Measurements from ENCODE around the gene TTC22. TPM values are rescaled to one million over a fixed set of nuclear protein-coding genes. Genes with fewer than 3 reads are reported as not detected.

Gene TTC22
- total RNA-seq, 2 experiments from 2014 or later = 6.9 to 8.6 TPM

DNA sequence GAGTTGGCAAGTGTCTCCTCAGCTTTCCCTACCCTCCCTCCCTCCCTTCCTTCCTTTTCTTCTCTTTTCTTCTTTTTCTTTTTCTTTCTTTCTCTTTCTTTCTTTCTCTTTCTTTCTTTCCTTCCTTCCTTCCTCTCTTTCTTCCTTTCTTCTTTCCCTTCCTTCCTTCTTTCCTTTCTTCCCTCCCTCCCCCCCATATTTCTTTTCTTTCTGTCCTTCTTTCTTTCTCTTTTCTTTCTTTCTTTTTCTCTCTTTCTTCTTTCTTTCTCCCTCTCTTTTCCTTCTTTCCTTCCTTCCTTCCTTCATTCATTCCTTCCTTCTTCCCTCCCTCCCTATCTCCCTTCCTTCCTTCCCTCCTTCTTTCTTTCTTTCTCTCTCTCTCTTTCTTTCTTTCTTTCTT lies 18.6 kb upstream of the TTC22 start:
- Mint-ChIP-seq H3K27ac (no peak overlapping the region), H3K36me3 (ENCODE audit: low read depth) (peaks cover 5% of the 10 kb centered on the region), H3K9me3 (peaks cover 9% of the 10 kb centered on the region), H3K4me3 (no peak overlapping the region), H3K27me3 (ENCODE audit: low read depth) (no peaks in the 10 kb centered on the region), H3K4me1 (ENCODE audit: low read depth) (peaks cover 6% of the 10 kb centered on the region)
- no peak for DNase-seq
- intact Hi-C loops (cut with micrococcal nuclease) = no loop called here
- CTCF ChIA-PET = no interaction called here

DNA sequence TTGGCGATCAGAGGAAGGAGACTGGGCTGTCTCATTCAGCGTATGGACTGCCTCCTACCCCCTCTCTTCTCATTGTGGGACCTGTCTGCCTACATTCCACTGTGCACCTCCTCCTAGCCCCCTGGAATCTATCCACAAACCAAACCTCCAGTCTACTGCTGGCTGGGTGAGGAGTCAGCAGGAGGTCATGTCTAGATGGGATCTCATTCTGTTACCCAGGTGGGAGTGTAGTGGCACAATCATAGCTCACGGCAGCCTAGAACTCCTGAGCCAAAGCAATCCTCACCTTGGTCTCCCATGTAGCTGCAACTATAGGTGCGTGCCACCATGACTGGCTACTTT lies 18.0 kb upstream of the TTC22 start:
- H3K4me3 Mint-ChIP-seq = no peak overlapping the region
- peaks cover 3% of the 10 kb centered on the region for H3K36me3 Mint-ChIP-seq (ENCODE audit: low read depth)
- peaks cover 7% of the 10 kb centered on the region for H3K9me3 Mint-ChIP-seq
- intact Hi-C loops (cut with micrococcal nuclease) = no loop called here
- CTCF ChIA-PET = no interaction called here
- no peak overlapping the region for H3K27ac Mint-ChIP-seq
- no peak for DNase-seq
- peaks cover 6% of the 10 kb centered on the region for H3K4me1 Mint-ChIP-seq (ENCODE audit: low read depth)
- no peaks in the 10 kb centered on the region for H3K27me3 Mint-ChIP-seq (ENCODE audit: low read depth)

DNA sequence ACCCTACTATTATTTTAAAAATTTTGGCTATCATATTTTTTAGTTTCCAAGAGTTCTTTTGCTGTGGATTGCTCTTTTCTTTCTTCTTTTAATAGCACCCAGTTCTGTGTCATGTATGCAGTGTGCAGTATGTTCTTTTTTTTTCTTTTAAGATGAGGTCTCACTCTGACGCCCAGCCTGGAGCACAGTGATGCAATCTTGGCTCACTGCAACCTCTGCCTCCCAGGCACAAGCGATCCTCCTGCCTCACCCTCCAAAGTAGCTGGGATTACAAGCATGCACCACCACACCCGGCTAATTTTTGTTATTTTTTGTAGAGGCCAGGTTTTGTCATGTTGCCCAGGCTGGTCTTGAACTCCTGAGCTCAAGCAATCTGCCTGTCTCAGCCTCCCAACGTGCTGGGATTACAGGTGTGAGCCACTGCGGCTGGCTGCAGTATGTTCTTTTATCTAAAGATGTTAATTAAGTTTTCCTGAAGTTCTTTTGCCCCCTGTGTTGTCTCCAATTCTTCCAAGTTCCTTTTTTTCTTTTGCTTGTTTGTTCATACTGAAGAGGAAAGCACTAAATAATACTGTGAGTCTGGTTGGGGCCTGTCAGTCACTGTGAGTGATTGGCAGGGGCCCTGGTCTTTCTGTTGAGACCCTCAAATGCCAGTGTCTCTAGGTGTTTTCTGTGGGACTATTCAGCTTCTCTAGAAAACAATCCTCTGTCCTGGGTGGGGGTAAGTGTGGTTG lies 17.5 kb upstream of the TTC22 start:
- Mint-ChIP-seq H3K27ac (no peak overlapping the region), H3K4me3 (no peak overlapping the region), H3K9me3 (peaks cover 4% of the 10 kb centered on the region), H3K36me3 (ENCODE audit: low read depth) (peaks cover 2% of the 10 kb centered on the region), H3K4me1 (ENCODE audit: low read depth) (peaks cover 6% of the 10 kb centered on the region), H3K27me3 (ENCODE audit: low read depth) (no peaks in the 10 kb centered on the region)
- intact Hi-C loops (cut with micrococcal nuclease) = no loop called here
- no peak for DNase-seq
- CTCF ChIA-PET = interaction anchor here (0.6 to 0.9 kb wide), 2 partner anchors 126 to 127 kb away, joined by 3 read pairs; no protein-coding TSS in a partner anchor

DNA sequence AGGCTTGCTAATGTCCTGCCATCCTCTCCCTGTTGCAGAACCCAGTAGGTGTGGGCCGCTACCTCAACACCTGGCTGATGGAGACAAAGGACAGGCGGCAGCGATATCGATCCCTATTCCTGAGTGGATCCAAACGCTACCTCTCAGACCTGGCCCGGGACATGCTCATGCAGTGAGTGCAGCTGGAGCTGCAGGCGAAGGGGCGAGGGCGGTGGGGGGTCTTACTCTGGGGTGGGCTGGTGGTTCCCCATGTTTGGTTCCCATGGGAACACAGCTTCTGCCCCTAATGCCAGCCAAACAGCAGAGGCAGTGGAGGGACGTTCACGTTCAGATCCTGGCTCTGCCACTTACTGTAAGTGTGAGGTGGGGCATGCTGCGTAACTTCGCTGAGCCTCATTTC lies 15.8 kb upstream of the TTC22 start:
- Mint-ChIP-seq H3K27me3 (ENCODE audit: low read depth) (no peaks in the 10 kb centered on the region), H3K4me3 (no peak overlapping the region), H3K9me3 (no peaks in the 10 kb centered on the region), H3K27ac (no peak overlapping the region), H3K36me3 (ENCODE audit: low read depth) (no peaks in the 10 kb centered on the region), H3K4me1 (ENCODE audit: low read depth) (peaks cover 6% of the 10 kb centered on the region)
- CTCF ChIA-PET = interaction anchor here (1.1 kb wide), 1 partner anchor 16 kb away, joined by 3 read pairs; the partner anchor contains the start of gene TTC22
- intact Hi-C loops (cut with micrococcal nuclease) = no loop called here
- DNase-seq = no peak

DNA sequence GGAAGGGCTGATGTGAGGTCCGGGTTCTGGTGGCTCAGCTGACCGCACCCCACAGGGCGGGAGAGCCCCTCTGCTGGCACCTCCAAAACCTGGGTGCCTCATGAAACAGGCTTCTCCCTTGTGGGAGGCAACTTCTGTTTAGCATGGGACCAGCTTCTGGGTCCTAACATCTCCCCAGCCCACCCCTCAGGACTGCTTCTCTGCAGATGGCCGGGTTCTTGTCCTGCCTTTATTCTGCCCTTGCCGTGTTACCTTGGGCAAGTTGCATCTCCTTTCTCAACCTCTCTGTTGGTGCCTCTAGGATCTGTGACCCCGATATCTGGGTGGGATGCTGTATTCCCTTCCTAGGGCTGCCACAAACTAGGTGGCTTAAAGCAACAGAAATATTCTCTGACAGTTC lies 15.0 kb upstream of the TTC22 start:
- intact Hi-C loops (cut with micrococcal nuclease) = no loop called here
- DNase-seq = no peak
- no peaks in the 10 kb centered on the region for H3K36me3 Mint-ChIP-seq (ENCODE audit: low read depth)
- H3K27me3 Mint-ChIP-seq (ENCODE audit: low read depth) = no peaks in the 10 kb centered on the region
- H3K4me3 Mint-ChIP-seq = no peak overlapping the region
- H3K9me3 Mint-ChIP-seq = no peaks in the 10 kb centered on the region
- no peak overlapping the region for H3K27ac Mint-ChIP-seq
- CTCF ChIA-PET = no interaction called here
- peaks cover 6% of the 10 kb centered on the region for H3K4me1 Mint-ChIP-seq (ENCODE audit: low read depth)

DNA sequence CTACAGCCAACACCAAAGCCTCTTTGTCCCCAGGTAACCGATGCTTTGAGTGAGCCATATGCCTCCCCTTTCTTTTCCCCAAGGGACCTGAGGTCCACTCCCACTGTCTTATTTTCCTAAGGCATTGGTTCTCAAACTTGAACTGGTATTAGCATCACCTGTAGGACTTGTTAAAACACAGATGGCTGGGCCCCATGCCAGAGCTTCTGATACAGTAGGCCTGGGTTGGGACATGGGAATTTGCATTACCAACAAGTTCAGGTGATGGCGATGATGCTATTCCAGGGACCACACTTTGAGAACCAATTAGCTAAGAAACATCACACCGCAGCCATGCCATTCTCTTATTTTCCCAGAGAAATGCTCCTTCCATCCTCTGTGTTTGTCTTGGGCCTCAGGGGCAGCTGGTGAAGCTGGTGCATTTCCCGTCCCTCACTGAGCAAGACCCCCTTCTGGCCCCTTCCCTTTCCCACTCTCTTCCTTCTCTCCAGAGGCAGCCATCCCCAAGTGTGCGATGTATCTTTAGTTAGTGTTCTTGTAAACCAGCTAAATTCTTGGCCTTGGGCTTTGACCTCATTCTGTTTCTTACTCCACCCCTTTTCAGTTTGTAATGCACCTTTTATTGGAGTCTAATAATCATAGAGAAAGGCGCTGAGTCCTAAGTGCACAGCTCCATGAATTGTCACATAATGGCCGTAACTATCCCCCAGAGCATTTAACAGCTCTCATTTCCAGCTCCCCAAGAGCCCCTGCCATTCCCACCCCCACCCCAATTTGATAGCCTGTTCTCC lies 14.2 kb upstream of the TTC22 start:
- Mint-ChIP-seq H3K27me3 (ENCODE audit: low read depth) (no peaks in the 10 kb centered on the region), H3K27ac (no peak overlapping the region), H3K4me3 (no peak overlapping the region), H3K36me3 (ENCODE audit: low read depth) (no peaks in the 10 kb centered on the region), H3K4me1 (ENCODE audit: low read depth) (peaks cover 6% of the 10 kb centered on the region), H3K9me3 (no peaks in the 10 kb centered on the region)
- DNase-seq = no peak
- CTCF ChIA-PET = interaction anchor here (1.5 kb wide), 1 partner anchor 24 kb away, joined by 3 read pairs; no protein-coding TSS in a partner anchor
- intact Hi-C loops (cut with micrococcal nuclease) = no loop called here

DNA sequence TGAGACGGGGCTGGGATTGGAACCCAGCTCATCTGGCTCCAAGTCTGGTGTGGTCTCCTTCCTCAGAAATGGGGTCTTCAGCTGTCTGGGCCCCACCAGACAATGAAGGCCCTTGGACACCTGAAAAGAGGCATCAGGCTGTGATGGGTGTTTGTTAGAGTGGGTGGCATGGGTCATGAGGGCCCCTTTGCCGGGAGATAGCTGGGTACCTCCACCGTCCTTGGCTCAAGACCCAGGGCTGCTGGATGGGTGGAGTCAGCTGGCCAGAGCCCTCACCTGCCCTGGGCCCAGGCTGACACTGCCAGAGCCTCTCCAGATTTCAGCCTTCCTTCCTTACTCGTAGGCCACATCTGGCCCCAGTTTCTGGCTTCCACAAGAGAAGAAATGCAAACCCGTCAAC lies 13.4 kb upstream of the TTC22 start:
- intact Hi-C loops (cut with micrococcal nuclease) = no loop called here
- H3K4me3 Mint-ChIP-seq = no peak overlapping the region
- no peak overlapping the region for H3K27ac Mint-ChIP-seq
- CTCF ChIA-PET = interaction anchor here (1.5 to 1.6 kb wide), 2 partner anchors 23 to 52 kb away, joined by 3 to 6 read pairs; no protein-coding TSS in a partner anchor
- DNase-seq = no peak
- H3K4me1 Mint-ChIP-seq (ENCODE audit: low read depth) = peaks cover 6% of the 10 kb centered on the region
- no peaks in the 10 kb centered on the region for H3K36me3 Mint-ChIP-seq (ENCODE audit: low read depth)
- H3K9me3 Mint-ChIP-seq = no peaks in the 10 kb centered on the region
- H3K27me3 Mint-ChIP-seq (ENCODE audit: low read depth) = no peaks in the 10 kb centered on the region

DNA sequence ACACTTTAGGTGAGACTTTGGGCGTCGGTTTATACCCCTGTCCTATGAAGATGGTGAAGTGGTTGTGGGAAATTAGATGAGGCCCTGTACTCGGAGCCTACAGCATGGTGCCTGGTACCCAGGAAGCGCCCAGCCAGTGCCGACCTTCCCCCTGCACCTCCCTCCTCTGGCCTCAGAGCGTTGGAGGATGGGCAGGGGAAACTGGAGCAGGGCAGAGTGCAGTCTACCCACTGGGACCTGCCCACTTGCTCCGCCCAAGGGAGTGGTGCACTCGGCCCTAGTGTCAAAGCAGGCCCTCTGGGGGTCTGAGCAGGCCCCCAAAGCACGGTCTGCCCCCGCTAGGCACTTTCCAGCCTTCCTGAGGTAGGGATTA lies 13.0 kb upstream of the TTC22 start:
- no peak overlapping the region for H3K4me3 Mint-ChIP-seq
- no peak for DNase-seq
- CTCF ChIA-PET = interaction anchor here (0.7 to 1.6 kb wide), 4 partner anchors 23 to 152 kb away, joined by 3 to 6 read pairs (median 3); no protein-coding TSS in a partner anchor
- H3K4me1 Mint-ChIP-seq (ENCODE audit: low read depth) = peaks cover 6% of the 10 kb centered on the region
- no peaks in the 10 kb centered on the region for H3K36me3 Mint-ChIP-seq (ENCODE audit: low read depth)
- H3K27me3 Mint-ChIP-seq (ENCODE audit: low read depth) = no peaks in the 10 kb centered on the region
- no peaks in the 10 kb centered on the region for H3K9me3 Mint-ChIP-seq
- no peak overlapping the region for H3K27ac Mint-ChIP-seq
- intact Hi-C loops (cut with micrococcal nuclease) = no loop called here

DNA sequence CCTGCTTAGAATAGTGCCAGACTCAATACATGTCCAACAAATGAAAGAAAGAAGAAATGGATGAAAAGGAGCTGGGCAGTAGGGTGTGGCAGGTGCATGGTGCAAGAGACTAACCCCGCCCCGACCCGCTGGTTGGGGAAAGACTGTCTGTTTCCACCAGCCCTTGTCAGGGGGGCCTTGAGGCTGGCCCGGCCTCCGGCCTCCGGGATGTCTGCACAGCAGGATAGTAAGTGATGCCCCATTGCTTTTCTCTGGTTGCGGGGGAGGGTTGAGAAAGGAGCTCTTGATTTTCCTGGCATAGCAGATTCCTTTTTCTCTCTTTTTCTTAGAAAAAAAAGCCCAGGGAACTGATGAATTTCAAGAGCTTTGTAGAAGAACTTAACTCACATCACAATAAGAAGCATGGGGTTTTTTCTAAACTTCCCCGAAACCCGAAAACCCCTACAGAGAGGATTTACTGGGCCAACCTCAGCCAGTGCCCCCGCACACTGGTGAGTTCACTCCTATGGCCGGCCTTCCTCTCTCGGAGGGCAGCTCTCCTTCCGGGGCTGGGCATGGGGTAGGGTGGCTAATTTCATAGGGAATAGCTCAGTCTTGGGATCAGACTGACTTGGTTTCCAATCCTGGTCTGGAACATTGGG lies 12.5 kb upstream of the TTC22 start:
- CTCF ChIA-PET = interaction anchor here (0.7 to 2.2 kb wide), 5 partner anchors 12 to 152 kb away, joined by 3 to 7 read pairs (median 3); partner anchors contain the start of gene TTC22
- H3K27ac Mint-ChIP-seq = no peak overlapping the region

DNA sequence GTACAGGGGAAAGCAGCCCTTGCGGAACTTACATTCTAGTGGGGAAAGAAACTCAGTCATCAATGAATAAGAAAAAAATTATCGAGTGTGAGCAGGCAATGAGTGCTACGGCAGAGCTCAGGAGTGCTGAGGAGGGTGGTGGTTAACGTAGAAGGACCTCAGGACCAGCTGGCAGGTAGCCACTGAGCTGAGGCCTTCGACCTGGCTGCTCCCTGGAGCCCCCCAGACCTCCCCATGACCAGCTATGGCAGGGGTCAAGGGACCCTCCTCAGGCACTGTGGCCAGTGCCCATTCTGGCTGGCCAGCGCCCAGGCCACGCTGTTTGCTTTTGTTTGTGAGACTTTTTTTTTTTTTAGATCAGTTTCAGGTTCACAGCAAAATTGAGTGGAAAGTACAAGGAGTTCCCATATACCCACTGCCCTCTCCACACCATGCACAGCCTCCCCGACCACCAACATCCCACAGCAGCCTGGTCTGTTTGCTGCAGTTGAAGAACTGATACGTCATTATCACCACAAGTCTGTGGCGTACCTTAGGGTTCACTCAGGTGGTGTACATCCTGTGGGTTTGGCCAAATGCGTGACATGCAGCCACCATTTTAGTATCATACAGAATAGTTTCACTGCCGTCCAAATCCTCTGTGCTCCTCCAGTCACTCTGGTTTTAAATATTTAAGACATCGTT lies 11.8 kb upstream of the TTC22 start:
- Mint-ChIP-seq H3K27me3 (ENCODE audit: low read depth) (no peaks in the 10 kb centered on the region), H3K36me3 (ENCODE audit: low read depth) (no peaks in the 10 kb centered on the region), H3K27ac (no peak overlapping the region), H3K4me1 (ENCODE audit: low read depth) (peaks cover 2% of the 10 kb centered on the region), H3K9me3 (no peaks in the 10 kb centered on the region), H3K4me3 (no peak overlapping the region)
- intact Hi-C loops (cut with micrococcal nuclease) = no loop called here
- no peak for DNase-seq
- CTCF ChIA-PET = interaction anchor here (0.8 to 2.2 kb wide), 4 partner anchors 12 to 145 kb away, joined by 3 to 7 read pairs (median 4); partner anchors contain the start of gene TTC22

More for the DNA sequence above, 12.5 kb upstream of the TTC22 start:
- Mint-ChIP-seq H3K4me1 (ENCODE audit: low read depth) (peaks cover 6% of the 10 kb centered on the region), H3K4me3 (no peak overlapping the region), H3K9me3 (no peaks in the 10 kb centered on the region), H3K27me3 (ENCODE audit: low read depth) (no peaks in the 10 kb centered on the region), H3K36me3 (ENCODE audit: low read depth) (no peaks in the 10 kb centered on the region)
- intact Hi-C loops (cut with micrococcal nuclease) = no loop called here
- no peak for DNase-seq

DNA sequence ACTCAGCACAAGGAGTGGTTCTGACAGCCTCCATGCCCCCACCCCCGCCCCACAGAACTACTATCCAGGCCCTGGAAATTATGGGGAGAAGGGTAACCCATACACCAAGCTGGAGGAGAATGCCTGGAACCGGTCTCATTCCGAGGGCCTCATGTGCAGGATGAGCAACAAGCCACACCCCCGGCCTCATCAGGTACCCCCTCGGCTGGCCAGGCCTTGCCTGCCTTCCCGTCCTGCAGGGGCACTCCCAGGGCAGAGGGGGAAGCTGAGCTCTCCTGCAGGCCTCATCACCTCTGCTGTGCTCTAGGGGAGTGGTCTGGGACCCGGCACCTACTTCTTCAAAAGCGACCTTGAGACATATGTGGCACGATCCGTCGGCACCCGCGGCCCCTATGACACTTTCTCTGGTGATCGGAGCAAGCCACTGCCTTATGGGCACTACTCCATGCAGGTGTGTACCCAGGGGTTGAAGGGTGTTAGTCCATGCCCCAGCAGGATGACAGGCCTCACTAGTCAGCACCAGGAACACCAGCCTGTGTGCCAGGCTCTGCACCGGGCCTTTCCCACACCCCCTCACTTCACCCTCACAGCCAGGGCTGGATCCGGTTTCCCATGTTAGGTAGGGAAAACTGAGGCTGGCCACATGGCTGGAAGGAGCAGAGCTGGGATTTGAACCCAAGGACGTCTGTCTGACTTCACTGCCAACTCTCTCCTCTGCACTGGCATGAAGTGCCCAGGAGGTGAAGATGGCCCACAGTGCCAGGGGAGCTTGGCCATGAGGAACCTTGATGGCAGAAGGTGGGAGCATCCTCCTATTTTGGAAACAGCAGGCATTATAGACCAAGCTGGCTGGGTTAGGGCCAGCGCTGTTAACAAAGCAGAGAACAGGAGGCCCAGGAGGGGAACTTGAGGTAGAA lies 10.9 kb upstream of the TTC22 start:
- Mint-ChIP-seq H3K4me3 (no peak overlapping the region), H3K4me1 (ENCODE audit: low read depth) (no peaks in the 10 kb centered on the region), H3K27me3 (ENCODE audit: low read depth) (no peaks in the 10 kb centered on the region), H3K27ac (no peak overlapping the region), H3K36me3 (ENCODE audit: low read depth) (no peaks in the 10 kb centered on the region), H3K9me3 (no peaks in the 10 kb centered on the region)
- DNase-seq = no peak
- CTCF ChIA-PET = interaction anchor here (0.6 to 2.2 kb wide), 6 partner anchors 11 to 951 kb away, joined by 3 to 7 read pairs (median 3); partner anchors contain the start of gene TTC22
- intact Hi-C loops (cut with micrococcal nuclease) = no loop called here
